NCI-H1930 (cell line): ENCODE measurements around the gene ZER1.
"Not testable (repeated sequence)": the region's sequence is repeated elsewhere in the genome, so short reads cannot be mapped to it uniquely, and the experiment has no call there.

Experiments used
- DNase-seq, 2 experiments: peaks; one replicate each; lab custom pipeline; 2025; lab: John Stamatoyannopoulos, UW

The ZER1 gene

GRCh38 chr9:128771745-128772519 lies at the start of gene ZER1:
Gene ZER1, minus strand, starts transcription at chr9:128771927. Its CDS starts 16,362 bp downstream, at chr9:128755565.
- peak; percentile 69 to 88 for DNase-seq

DNA sequence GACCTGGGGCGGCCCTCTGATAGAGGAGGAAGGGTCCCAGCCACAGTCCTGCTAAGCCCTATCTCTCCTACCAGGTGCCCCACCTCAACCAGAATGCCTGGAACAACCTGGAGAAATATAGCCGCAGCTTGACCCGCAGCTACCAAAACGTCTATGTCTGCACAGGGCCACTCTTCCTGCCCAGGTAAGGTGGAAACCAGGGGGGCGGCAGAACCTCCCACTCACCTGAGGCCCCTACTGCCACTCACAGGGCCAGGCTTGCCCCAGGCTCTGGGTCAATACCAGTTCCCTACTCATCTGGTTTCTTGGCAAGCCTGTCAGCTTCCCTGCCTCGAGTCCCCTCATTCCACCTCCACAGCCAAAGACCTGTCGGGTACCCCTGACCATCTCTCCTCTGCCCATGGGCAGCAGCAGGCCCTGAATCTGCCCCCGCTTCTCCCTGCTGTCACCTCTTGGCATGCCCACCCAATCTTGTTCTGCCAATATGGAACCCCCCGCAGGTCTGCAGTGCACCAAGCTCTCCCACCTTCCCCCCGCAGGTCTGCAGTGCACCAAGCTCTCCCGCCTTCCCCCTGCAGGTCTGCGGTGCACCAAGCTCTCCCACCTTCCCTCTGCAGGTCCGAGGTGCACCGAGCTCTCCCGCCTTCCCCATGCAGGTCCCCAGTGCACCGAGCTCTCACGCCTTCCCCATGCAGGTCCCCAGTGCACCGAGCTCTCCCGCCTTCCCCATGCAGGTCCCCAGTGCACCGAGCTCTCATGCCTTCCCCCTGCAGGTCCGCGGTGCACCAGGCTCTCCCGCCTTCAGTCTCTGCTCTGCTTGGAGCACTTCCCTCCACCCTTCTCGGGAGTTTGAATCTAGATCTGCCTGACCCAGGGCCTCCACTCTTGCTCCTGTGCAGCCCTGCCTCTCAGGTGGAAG lies 49.2 kb upstream of the ZER1 start:
- DNase-seq, result no peak

GRCh38 chr9:128819716-128820664 lies 48.3 kb upstream of the ZER1 start:
- DNase-seq, result no peak

GRCh38 chr9:128818839-128819715 lies 47.4 kb upstream of the ZER1 start:
- DNase-seq, result peak; percentile 18 to 21

DNA sequence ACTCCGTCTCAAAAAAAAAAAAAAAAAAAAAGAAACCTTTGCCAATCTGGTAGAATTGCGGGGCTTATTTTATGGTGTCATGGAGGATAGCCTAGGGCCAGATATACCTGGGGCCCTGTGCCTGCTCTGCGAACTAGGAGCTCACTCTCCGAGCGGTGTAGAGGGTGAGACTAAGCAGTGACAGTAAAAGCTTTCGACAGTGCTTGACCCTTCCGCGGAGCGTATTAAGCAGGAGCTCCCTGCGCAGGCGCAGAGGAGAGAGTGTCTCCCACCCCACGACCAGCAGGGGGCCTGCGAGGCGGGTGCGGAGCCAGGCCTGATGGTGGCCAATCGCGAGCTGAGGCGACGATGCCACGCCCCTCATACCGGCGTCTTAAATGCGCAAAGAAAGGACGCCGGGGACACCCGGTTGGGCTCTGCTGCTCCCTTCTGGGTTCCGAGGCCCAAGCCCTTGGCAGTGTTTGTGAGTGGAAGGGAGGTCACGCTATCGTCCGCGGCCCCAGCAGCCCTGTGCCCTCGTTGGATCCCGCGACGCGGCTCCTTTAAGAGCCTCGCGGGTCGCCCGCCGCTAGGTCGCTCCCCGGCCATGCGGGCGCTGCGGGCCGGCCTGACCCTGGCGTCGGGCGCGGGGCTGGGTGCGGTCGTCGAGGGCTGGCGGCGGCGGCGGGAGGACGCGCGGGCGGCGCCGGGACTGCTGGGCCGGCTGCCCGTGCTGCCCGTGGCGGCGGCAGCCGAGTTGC lies 46.5 kb upstream of the ZER1 start, which contains the start of gene ENDOG:
TSS of gene ENDOG (plus strand) at position 402 of the 740 bp plus-strand sequence. CDS start at position 587, 185 bp downstream.
- DNase-seq, result peak; percentile 98

- no peak for DNase-seq
Measured at GRCh38 chr9:128810873-128811272, 39.1 kb upstream of the ZER1 start.

GRCh38 chr9:128809831-128810230 lies 38.1 kb upstream of the ZER1 start:
- no peak for DNase-seq

DNA sequence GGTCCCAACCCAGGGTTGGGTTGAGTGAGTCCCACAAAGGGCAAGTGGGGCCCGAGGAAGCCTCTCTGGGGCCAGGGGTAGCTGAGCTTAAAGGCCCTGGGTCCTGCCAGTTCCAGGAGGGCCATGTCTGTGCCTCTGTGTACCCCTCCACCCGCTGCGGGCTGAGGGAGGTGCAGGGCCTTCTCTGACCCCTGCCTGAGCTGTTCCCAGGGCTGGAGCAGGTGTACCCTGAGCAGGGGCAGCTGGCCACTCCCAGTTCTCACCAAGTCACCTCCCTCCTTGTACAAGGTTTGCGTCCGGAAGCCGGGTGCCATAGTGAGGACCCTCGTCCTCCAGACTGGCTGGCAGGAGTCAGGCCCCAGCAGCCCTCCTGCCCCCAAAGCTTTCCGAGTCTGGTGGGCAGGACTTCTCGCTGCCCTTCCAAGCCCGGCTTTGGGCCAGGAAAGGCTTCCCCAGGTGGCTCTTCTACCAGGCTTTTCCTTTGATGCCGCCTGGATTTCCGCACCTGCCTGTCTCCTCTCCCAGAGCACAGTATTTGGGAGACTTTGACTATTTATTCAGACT lies 37.4 kb upstream of the ZER1 start:
- no peak for DNase-seq

DNA sequence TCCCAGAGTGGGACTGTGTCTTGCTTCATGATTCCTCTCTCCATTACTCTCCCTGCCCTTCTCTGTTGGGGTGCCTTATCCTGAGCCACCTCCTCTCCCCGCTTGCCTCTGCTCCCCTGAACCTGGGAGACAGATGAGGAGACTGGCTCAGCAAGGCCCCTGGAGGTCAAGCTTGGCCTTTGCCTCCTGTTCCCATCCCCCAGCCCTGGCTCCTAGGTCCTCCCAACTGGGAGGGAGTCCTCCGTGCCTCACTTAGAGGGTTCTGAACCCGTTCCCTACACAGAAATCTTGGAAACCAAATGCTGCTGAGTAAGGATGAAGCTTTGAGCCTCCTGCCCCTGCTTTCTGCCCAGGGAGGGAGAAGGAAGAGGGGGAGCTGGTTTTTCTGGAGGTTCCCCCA lies 36.8 kb upstream of the ZER1 start:
- no peak for DNase-seq

DNA sequence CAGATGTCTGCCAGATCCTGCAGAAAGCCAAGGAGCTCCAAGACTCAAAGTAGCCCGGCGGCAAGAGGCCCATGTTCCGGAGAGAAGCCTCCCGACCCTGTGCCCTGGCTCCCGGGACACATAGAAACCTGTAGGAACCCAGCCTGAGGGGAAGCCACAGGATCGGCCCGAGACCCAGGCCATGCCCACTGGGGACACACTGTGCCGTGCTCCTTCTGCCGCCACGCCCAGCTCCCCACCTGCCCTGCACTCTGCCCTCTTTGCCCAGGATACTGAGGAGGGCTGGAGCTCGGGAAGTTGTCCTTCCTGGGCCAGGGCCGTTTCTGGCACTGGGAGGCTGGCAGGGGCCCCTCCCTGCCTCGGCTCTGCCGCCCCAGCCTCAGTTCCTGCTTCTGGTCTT lies 36.1 kb upstream of the ZER1 start:
- no peak for DNase-seq

- DNase-seq, result no peak
Measured at GRCh38 chr9:128805661-128806060, 33.9 kb upstream of the ZER1 start.

GRCh38 chr9:128802482-128802881 lies 30.8 kb upstream of the ZER1 start:
- no peak for DNase-seq

DNA sequence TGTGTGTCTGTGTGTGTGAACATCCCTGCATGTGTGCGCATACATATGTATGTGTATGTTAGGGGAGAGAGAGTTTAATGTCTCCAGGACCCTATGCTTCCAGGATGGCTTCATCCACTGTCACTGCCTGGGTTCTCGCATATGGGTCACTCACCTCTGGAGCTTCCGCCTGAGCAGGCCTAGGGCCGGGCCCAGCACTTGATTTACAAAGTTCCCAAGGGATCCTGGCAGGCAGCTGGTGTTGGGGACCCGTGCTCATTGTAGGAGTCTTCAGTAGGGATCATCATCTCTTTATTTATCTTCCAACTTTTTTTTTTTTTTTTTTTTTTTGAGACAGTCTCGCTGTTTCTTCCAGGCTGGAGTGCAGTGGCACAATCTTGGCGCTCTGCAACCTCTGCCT lies 28.3 kb upstream of the ZER1 start:
- no peak for DNase-seq

DNA sequence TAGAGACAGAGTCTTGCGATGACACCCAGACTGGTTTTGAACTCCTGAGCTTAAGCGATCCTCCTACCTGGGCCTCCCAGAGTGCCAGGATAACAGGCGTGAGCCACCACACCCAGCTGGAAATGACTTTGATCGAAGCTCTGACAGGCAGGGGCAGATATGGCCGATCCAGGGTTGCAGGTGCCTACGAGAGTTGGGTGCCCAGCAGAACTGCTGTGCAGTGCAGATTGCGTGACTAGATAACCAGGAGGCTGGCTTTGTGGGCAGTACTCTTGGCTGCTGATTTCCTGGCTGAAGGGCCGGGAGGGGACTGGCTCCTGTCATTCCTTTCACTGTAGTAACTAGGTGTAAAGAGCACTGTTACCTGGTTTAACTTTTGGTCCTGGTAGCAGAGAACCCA lies 27.2 kb upstream of the ZER1 start:
- no peak for DNase-seq

- not testable (repeated sequence) for DNase-seq
Measured at GRCh38 chr9:128794961-128795360, 23.2 kb upstream of the ZER1 start.

- DNase-seq, result no peak
Measured at GRCh38 chr9:128792978-128793686, 21.4 kb upstream of the ZER1 start.

DNA sequence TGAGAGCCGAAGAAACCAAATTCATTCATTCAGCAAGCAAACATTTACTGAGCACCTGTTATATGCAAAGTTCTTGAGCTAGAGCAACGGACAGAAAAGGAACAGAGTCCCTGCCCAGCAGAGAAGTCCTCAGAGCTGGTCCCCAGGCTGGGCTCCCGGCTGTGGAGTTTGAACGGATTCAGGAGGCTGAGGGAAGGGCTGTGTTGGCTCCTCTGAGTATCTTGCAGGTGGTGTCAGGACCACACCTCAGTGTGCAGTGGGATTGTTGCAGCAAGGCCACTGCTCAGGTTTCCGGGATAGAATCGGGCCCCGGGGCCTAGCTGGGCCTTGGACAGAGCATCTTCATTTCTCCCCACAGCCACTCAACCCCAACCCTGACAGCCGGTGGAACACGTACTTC lies 20.4 kb upstream of the ZER1 start:
- DNase-seq, result no peak

GRCh38 chr9:128790536-128790935 lies 18.8 kb upstream of the ZER1 start:
- no peak for DNase-seq

- no peak for DNase-seq
Measured at GRCh38 chr9:128788445-128788844, 16.7 kb upstream of the ZER1 start.
